K562 (cell line): ENCODE results near the gene C3orf70. TPM values are rescaled to one million over a fixed set of nuclear protein-coding genes. Genes with fewer than 3 reads are reported as not detected.

Experiments
- ATAC-seq: fragments of 200-7000 bp; cut with Tn5 transposase; 3 replicates; pipeline ENCODE4 v1.9.1; 2020; ENCODE audit warnings: moderate library complexity
- BruUV-seq: library from RNA; stranded (reverse); fragments of 400-500 nt; replicated peaks from 2 replicates; lab custom pipeline; 2021; lab: Mats Ljungman, UMichigan
- CTCF ChIA-PET: fragments of 300-600 bp; formaldehyde crosslinking; extraction: SDS; loops from one replicate; lab custom pipeline; 2021; ENCODE audit warnings: low intra/inter-chr PET ratio; lab: Yijun Ruan, JAX
- POLR2A ChIA-PET: fragments of 300-600, 350-650 bp; sonication (Branson Sonifier 250); formaldehyde crosslinking; extraction: SDS; loops from one replicate; lab custom pipeline; 2021; ENCODE audit warnings: antibody characterized with exemption, inconsistent platforms; lab: Yijun Ruan, JAX
- DNase-seq, 4 experiments: peaks; one replicate each; pipeline versions ENCODE4 v3.0.0 to v3.0.0-alpha.2; 2011 to 2018; ENCODE audit warnings: low spot score in 3 of 4, mixed read lengths in 3 of 4; ENCODE audit errors: extremely low read depth in 1 of 4
- FAIRE-seq: peaks from 2 replicates; lab custom pipeline; 2011; peaks lifted over from hg19 to GRCh38; lab: Jason Lieb, UNC
- H2AFZ ChIP-seq: 2 replicates; pipeline ENCODE4 v1.6.0; 2011; ENCODE audit warnings: low read depth, low read length, control low read depth, inconsistent platforms
- H3K27ac ChIP-seq: fragments of 200-600 bp; 3 replicates; pipeline ENCODE4 v1.8.0; 2011; ENCODE audit warnings: low read depth, mild to moderate bottlenecking, control low read depth, inconsistent platforms, low read length, moderate library complexity, mixed read lengths; ENCODE audit errors: extremely low read depth
- H3K27me3 ChIP-seq, 2 experiments: fragments of 300-600 bp in 1 of 2; 2 replicates in 1 of 2; 3 replicates in 1 of 2; pipeline versions ENCODE4 v1.6.0 to v1.8.0; 2011; ENCODE audit warnings: inconsistent platforms in 2 of 2, low read length in 2 of 2, mild to moderate bottlenecking in 1 of 2, mixed read lengths in 1 of 2, moderate library complexity in 1 of 2; ENCODE audit not compliant: control insufficient read depth in 2 of 2, insufficient read depth in 2 of 2
- H3K36me3 ChIP-seq: fragments of 300-600 bp; 3 replicates; pipeline ENCODE4 v1.8.0; 2011; ENCODE audit warnings: mild to moderate bottlenecking, low read length, inconsistent platforms; ENCODE audit not compliant: control insufficient read depth, insufficient read depth
- H3K4me1 ChIP-seq, 2 experiments: fragments of 200-600 bp in 1 of 2; replicated peaks in 1 of 2; 2 replicates in 1 of 2; 3 replicates in 1 of 2; pipeline versions ENCODE4 v1.5.1 to v1.8.0; 2011; ENCODE audit warnings: inconsistent platforms in 2 of 2, low read length in 2 of 2, mild to moderate bottlenecking in 1 of 2, mixed read lengths in 1 of 2, moderate library complexity in 1 of 2; ENCODE audit not compliant: control insufficient read depth in 2 of 2, insufficient read depth in 2 of 2
- H3K4me2 ChIP-seq: 2 replicates; pipeline ENCODE4 v1.6.1; 2011; ENCODE audit warnings: low read length, control low read depth, inconsistent platforms, mixed read lengths; ENCODE audit not compliant: insufficient read depth
- H3K4me3 ChIP-seq: fragments of 200-600 bp; sonication (generic), shearing (Covaris generic); 2 replicates; pipeline ENCODE4 v1.5.1; 2016; ENCODE audit warnings: control low read depth, inconsistent platforms
- H3K79me2 ChIP-seq: fragments of 200-600 bp; 3 replicates; pipeline ENCODE4 v1.8.0; 2011; ENCODE audit warnings: low read length, inconsistent platforms; ENCODE audit not compliant: control insufficient read depth, insufficient read depth
- H3K9ac ChIP-seq, 2 experiments: 2 replicates each; pipeline versions ENCODE4 v1.6.0 to v1.6.1; 2011; ENCODE audit warnings: low read depth in 2 of 2, low read length in 2 of 2, control low read depth in 1 of 2, inconsistent platforms in 1 of 2, mild to moderate bottlenecking in 1 of 2, mixed read lengths in 1 of 2; ENCODE audit not compliant: insufficient read depth in 1 of 2
- H3K9me1 ChIP-seq: one replicate; pipeline ENCODE4 v1.6.0; 2011; ENCODE audit warnings: inconsistent platforms, mild to moderate bottlenecking, low read length, moderate library complexity; ENCODE audit not compliant: control insufficient read depth, insufficient read depth
- H3K9me3 ChIP-seq: replicated peaks from 2 replicates; pipeline ENCODE4 v1.5.1; 2011; ENCODE audit warnings: low read depth, low read length, inconsistent platforms; ENCODE audit not compliant: control insufficient read depth, insufficient read depth
- H4K20me1 ChIP-seq: replicated peaks from 2 replicates; pipeline ENCODE4 v1.6.1; 2011; ENCODE audit warnings: low read length, inconsistent platforms, mixed read lengths; ENCODE audit not compliant: control insufficient read depth, insufficient read depth
- CBFA2T2 ChIP-seq: fragments of 450-650 bp; conservative IDR thresholded peaks from 2 replicates; pipeline ENCODE4 v1.6.1; 2017; ENCODE audit warnings: mild to moderate bottlenecking
- HMGXB4 ChIP-seq: sonication (generic); formaldehyde crosslinking; IDR thresholded peaks from 2 replicates; pipeline ENCODE4 v1.8.1; 2023; ENCODE audit warnings: mild to moderate bottlenecking, missing genetic modification reagents
- HNRNPUL1 ChIP-seq: fragments of 200-400 bp; formaldehyde crosslinking; IDR thresholded peaks from 2 replicates; pipeline ENCODE4 v1.6.1; 2017; ENCODE audit warnings: low read length
- KLF16 ChIP-seq: IDR thresholded peaks from 2 replicates; pipeline ENCODE4 v1.6.1; 2016; ENCODE audit warnings: antibody characterized with exemption
- MBD2 ChIP-seq: sonication (generic); IDR thresholded peaks from 2 replicates; pipeline ENCODE4 v1.6.1; 2016; ENCODE audit warnings: low read depth, borderline replicate concordance
- MEIS2 ChIP-seq: fragments of 450-650 bp; IDR thresholded peaks from 2 replicates; pipeline ENCODE4 v1.6.1; 2014; ENCODE audit warnings: mild to moderate bottlenecking; ENCODE audit not compliant: partially characterized antibody
- MYBL2 ChIP-seq, 2 experiments: fragments of 450-650 bp in 1 of 2; sonication (generic) in 1 of 2; formaldehyde crosslinking in 1 of 2; IDR thresholded peaks; 2 replicates each; pipeline versions ENCODE4 v1.6.1 to v1.8.1; 2017 to 2022; ENCODE audit warnings: borderline replicate concordance in 1 of 2, inconsistent platforms in 1 of 2, low read depth in 1 of 2, mild to moderate bottlenecking in 1 of 2, missing genetic modification reagents in 1 of 2, moderate library complexity in 1 of 2
- SMAD4 ChIP-seq: fragments of 250-450 bp; sonication (Bioruptor Pico); conservative IDR thresholded peaks from 2 replicates; pipeline ENCODE4 v1.8.0; 2021; ENCODE audit warnings: inconsistent platforms, mild to moderate bottlenecking, moderate library complexity
- ZBTB12 ChIP-seq: fragments of 250-450 bp; sonication (Bioruptor Pico); IDR thresholded peaks from 2 replicates; pipeline ENCODE4 v1.4.0; 2020
- ZFP36 ChIP-seq: fragments of 150-350 bp; IDR thresholded peaks from 2 replicates; pipeline ENCODE4 v1.6.1; 2018; ENCODE audit warnings: low read length, low read depth; ENCODE audit not compliant: partially characterized antibody
- ZNF347 ChIP-seq: fragments of 450-650 bp; formaldehyde crosslinking; IDR thresholded peaks from 2 replicates; pipeline ENCODE4 v1.4.0; 2020; ENCODE audit warnings: low read depth, mild to moderate bottlenecking, moderate library complexity
- WGBS: fragments of 100-300 bp; shearing (Covaris generic); methylation state at CpG from one replicate; pipeline ENCODE4 v1.1.6; 2016; ENCODE audit warnings: low coverage, mixed read lengths; ENCODE audit not compliant: insufficient coverage; ENCODE audit errors: missing lambda C conversion rate; 5-methylcytosine and 5-hydroxymethylcytosine counted together
- in situ Hi-C: fragments of 300-500 bp; cut with MboI; formaldehyde crosslinking; loops from 4 replicates; pipeline ENCODE4 v1.15.0; 2018; ENCODE audit warnings: inconsistent platforms, mixed read lengths
- intact Hi-C: fragments of 100-400 bp; cut with micrococcal nuclease; formaldehyde crosslinking; loops from 2 replicates; pipeline ENCODE4 v1.14.2; 2022
- polyA plus RNA-seq, 8 experiments: library from polyadenylated mRNA; depleted of rRNA in 4 of 8; stranded (reverse) in 5 of 8; unstranded in 3 of 8; fragments of >200 nt; fragmentation: Nextera tagmentation in 2 of 8; fragmentation: Illumina TruSeq in 1 of 8; extraction: Ambion mirVana in 2 of 8; extraction: Trizol in 1 of 8; gene quantifications; 2 replicates each; pipeline versions ENCODE4 v1.2.1 to v1.2.3, GENCODE V29; 2011 to 2014; ENCODE audit warnings: inconsistent platforms in 1 of 8, missing spikeins in 1 of 8
- total RNA-seq, 7 experiments: library from RNA; depleted of rRNA in 6 of 7; stranded (reverse); fragments of >200 nt in 6 of 7; fragmentation: Illumina TruSeq in 2 of 7; extraction: Trizol in 2 of 7; gene quantifications; 2 replicates each; pipeline versions ENCODE4 v1.2.1 to v1.2.3, GENCODE V29; 2011 to 2021; ENCODE audit warnings: low replicate concordance in 1 of 7
- TF ChIP-seq, protein P1 (sequence below): sonication (generic); formaldehyde crosslinking; IDR thresholded peaks from 2 replicates; pipeline ENCODE4 v1.5.0; 2020; ENCODE audit warnings: missing genetic modification reagents
- TF ChIP-seq, protein P2 (sequence below): fragments of 250-450 bp; sonication (Bioruptor Pico); IDR thresholded peaks from 2 replicates; pipeline ENCODE4 v1.4.0; 2020

Gene C3orf70
- total and polyA plus RNA-seq, 9 of the 15 experiments (the other 6 are each of a cell fraction or from before 2014, with no cell fraction given) = 0.01 to 0.04 (median 0.03) TPM; not detected in 6

DNA sequence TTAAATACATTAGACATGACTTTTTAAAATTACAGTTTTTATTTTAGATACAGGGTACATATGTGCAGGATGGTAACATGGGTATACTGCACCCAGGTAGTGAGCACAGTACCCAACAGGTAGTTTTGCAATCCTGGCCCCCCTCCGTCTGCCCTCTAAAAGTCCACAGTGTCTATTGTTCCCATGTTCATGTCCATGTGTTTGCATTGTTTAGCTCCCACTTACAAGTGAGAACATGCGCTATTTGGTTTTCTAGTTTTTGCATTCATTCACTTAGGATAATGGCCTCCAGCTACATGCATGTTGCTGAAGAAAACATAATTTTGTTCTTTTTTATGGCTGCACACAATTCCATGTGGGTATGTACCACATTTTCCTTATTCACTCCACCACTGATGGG lies 23.8 kb downstream of the C3orf70 start:
- intact Hi-C loops (no loop called here), in situ Hi-C loops (no loop called here)
- DNase-seq = no peak
- Histone ChIP-seq H3K9ac (no peak overlapping the region), H3K27ac (no peak overlapping the region), H3K4me2 (no peak overlapping the region), H4K20me1 (no peaks in the 10 kb centered on the region), H3K4me1 (no peaks in the 10 kb centered on the region), H3K27me3 (peaks cover 5 to 10% of the 10 kb centered on the region in 2 experiments; a peak in 4 of 5 replicates), H3K36me3 (no peaks in the 10 kb centered on the region), H3K9me3 (no peaks in the 10 kb centered on the region), H3K79me2 (no peaks in the 10 kb centered on the region), H3K4me3 (no peak overlapping the region), H2AFZ (no peak overlapping the region), H3K9me1 (no peaks in the 10 kb centered on the region)
- no peak for FAIRE-seq
- ATAC-seq = no peak
- BruUV-seq = no TSS peak
- ChIA-PET CTCF (no interaction called here), POLR2A (no interaction called here)
- 35% methylated on average over 2 of the region's 2 CpGs for WGBS
- TF ChIP-seq ZFP36 = no peak
- TF ChIP-seq KLF16 = no peak
- TF ChIP-seq MYBL2 (IDR thresholded peaks at IDR 0.05; ENCODE audit: low read depth) = no peak
- TF ChIP-seq MYBL2 (CRISPR knock-in tag; IDR thresholded peaks at IDR 0.05; ENCODE audit: borderline replicate concordance) = no peak
- TF ChIP-seq MBD2 = no peak
- no peak for TF ChIP-seq MEIS2
- TF ChIP-seq ZBTB12 (CRISPR knock-in tag) = no peak
- TF ChIP-seq SMAD4 (CRISPR knock-in tag) = no peak
- TF ChIP-seq CBFA2T2 = no peak
- TF ChIP-seq HNRNPUL1 = no peak
- TF ChIP-seq, protein P1, sequence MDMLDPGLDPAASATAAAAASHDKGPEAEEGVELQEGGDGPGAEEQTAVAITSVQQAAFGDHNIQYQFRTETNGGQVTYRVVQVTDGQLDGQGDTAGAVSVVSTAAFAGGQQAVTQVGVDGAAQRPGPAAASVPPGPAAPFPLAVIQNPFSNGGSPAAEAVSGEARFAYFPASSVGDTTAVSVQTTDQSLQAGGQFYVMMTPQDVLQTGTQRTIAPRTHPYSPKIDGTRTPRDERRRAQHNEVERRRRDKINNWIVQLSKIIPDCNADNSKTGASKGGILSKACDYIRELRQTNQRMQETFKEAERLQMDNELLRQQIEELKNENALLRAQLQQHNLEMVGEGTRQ (CRISPR knock-in tag) = no peak
- TF ChIP-seq, protein P2, sequence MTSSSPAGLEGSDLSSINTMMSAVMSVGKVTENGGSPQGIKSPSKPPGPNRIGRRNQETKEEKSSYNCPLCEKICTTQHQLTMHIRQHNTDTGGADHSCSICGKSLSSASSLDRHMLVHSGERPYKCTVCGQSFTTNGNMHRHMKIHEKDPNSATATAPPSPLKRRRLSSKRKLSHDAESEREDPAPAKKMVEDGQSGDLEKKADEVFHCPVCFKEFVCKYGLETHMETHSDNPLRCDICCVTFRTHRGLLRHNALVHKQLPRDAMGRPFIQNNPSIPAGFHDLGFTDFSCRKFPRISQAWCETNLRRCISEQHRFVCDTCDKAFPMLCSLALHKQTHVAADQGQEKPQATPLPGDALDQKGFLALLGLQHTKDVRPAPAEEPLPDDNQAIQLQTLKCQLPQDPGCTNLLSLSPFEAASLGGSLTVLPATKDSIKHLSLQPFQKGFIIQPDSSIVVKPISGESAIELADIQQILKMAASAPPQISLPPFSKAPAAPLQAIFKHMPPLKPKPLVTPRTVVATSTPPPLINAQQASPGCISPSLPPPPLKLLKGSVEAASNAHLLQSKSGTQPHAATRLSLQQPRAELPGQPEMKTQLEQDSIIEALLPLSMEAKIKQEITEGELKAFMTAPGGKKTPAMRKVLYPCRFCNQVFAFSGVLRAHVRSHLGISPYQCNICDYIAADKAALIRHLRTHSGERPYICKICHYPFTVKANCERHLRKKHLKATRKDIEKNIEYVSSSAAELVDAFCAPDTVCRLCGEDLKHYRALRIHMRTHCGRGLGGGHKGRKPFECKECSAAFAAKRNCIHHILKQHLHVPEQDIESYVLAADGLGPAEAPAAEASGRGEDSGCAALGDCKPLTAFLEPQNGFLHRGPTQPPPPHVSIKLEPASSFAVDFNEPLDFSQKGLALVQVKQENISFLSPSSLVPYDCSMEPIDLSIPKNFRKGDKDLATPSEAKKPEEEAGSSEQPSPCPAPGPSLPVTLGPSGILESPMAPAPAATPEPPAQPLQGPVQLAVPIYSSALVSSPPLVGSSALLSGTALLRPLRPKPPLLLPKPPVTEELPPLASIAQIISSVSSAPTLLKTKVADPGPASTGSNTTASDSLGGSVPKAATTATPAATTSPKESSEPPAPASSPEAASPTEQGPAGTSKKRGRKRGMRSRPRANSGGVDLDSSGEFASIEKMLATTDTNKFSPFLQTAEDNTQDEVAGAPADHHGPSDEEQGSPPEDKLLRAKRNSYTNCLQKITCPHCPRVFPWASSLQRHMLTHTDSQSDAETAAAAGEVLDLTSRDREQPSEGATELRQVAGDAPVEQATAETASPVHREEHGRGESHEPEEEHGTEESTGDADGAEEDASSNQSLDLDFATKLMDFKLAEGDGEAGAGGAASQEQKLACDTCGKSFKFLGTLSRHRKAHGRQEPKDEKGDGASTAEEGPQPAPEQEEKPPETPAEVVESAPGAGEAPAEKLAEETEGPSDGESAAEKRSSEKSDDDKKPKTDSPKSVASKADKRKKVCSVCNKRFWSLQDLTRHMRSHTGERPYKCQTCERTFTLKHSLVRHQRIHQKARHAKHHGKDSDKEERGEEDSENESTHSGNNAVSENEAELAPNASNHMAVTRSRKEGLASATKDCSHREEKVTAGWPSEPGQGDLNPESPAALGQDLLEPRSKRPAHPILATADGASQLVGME (CRISPR knock-in tag) = no peak
- TF ChIP-seq ZNF347 (CRISPR knock-in tag) = no peak
- TF ChIP-seq HMGXB4 (CRISPR knock-in tag) = no peak
